Fibroblast of pulmonary artery (primary cell): ENCODE measurements around the gene C10orf90.

ENCODE experiments used
- DNase-seq: peaks from one replicate; pipeline ENCODE4 v3.0.0-alpha.2; 2010; ENCODE audit warnings: low read depth
- H3K4me3 ChIP-seq: replicated peaks from 2 replicates; pipeline ENCODE4 v1.5.1; 2011; ENCODE audit warnings: low read depth, mild to moderate bottlenecking, control low read depth, low read length, moderate library complexity
- TF ChIP-seq, protein P1 (sequence below): IDR thresholded peaks from 2 replicates; pipeline ENCODE4 v1.5.1; 2011; ENCODE audit warnings: mild to moderate bottlenecking, control low read depth, low read length, inconsistent platforms; ENCODE audit errors: missing control alignments

C10orf90 gene

DNA sequence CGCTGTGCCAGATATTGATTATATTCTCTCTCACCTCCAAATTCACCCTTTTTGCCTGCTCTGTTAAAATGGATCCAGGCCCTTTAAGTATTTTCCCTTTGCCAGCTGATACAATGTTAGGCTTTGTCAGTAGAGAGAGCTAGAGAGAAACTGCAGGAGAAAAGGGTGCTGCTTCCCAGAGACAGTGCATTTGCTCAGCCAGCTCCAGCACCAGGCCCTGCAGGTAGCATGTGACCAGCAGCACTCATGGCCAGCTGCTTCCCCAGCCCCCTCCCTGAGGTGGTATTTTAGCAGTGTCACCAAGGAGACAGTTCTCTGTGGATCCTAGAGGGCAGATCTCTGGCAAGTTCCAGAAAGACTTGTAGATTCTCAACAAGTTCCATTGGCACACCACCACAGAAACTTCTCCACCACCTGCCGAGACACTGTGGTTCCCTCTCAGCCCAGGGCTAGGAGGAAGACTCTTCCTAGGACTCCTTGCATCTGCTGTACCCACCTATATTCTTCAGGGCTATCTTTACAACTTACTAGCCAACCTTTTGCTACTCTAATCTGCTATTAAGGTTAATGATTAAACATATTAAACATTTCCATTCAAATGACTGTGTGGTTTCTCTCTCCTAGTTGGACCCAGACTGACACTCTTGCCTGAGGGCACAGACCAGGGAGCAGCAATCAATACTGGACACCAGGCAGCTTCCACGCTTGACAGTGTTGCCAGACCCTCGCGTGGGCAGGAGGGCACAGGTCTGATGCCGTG, 246.6 kb downstream of the C10orf90 start:
- H3K4me3 ChIP-seq, result no peak overlapping the region
- DNase-seq, result no peak
- TF ChIP-seq, protein P1, sequence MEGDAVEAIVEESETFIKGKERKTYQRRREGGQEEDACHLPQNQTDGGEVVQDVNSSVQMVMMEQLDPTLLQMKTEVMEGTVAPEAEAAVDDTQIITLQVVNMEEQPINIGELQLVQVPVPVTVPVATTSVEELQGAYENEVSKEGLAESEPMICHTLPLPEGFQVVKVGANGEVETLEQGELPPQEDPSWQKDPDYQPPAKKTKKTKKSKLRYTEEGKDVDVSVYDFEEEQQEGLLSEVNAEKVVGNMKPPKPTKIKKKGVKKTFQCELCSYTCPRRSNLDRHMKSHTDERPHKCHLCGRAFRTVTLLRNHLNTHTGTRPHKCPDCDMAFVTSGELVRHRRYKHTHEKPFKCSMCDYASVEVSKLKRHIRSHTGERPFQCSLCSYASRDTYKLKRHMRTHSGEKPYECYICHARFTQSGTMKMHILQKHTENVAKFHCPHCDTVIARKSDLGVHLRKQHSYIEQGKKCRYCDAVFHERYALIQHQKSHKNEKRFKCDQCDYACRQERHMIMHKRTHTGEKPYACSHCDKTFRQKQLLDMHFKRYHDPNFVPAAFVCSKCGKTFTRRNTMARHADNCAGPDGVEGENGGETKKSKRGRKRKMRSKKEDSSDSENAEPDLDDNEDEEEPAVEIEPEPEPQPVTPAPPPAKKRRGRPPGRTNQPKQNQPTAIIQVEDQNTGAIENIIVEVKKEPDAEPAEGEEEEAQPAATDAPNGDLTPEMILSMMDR, result no peak

DNA sequence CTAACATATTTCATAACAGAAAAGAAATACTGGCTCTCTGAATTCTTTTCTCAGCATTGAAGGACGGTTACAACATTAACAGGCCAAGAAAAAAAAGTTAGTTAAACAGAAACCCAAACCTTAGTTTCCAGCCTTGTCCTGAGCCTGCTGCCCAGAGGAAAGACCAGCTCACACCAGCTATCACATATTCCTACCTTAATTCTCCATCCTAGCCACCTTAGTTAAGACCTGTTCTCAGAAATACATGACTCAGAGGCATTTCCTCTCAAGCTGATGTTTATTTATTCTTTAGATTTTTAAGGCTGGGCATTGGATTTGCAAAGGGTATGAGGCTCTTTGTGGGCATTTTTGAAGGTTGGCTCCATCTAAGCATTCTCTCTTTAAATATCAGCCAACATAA, 247.9 kb downstream of the C10orf90 start:
- H3K4me3 ChIP-seq, result no peak overlapping the region
- TF ChIP-seq, protein P1, result no peak
- peak; percentile 16 for DNase-seq

DNA sequence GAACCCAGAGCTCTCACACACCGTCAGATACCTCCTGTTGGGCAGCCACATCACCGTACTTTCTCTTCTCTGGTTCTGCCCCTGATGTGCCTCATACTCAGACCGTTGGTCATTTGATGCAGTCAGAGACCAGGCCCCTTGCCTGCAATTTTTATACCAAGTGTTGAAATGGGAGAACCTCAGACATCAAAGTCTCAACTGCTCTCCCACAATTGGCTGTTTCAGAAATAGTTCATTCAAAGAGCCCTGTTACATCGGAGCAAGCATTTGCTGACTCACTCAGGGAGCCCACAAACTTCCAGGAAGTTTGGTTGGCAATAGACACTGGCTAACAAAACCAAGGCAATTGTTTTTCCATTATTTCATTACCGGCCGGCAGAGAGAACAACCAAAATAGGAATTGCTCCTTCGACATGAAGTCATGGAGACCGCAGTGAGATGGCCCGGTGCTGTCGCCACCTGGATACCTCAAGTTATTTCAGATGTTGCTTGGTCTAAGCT, 248.7 kb downstream of the C10orf90 start:
- DNase-seq, result peak; percentile 97
- no peak overlapping the region for H3K4me3 ChIP-seq
- TF ChIP-seq, protein P1, result no peak

DNA sequence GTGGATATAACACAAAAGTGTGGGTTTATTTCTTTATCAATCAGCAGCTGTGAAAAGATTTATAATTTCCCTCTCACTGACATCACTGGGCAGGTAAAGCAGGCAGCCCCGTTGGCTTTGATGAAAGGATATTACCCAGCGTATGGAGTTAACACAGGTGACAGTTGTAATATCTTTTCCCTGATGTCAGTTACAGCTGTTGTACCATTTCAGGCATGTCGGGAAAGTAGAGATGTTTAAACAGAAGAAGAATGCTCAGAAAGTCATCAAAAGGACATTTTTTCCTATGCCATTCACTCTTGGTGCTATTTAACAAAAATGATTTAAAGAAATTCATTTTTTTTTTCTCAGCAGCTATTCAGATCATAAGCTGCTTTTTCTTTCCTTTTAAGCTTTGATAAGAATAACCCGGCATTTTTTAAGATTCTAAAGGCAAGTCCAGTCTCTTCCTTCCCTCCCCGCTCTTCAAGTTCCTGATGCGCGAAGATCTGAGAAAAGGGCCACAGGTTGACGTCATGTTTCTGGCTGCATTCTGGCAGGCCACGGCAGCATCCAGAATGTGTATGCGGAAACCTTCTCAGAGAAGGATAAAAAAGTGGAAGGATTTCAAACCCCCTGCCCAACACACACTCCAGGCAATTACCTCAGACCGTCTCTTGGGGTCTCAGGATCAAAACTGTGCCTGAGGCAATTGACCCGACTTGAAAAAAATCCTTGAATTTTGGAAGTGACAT, 249.8 kb downstream of the C10orf90 start:
- DNase-seq, result peak; percentile 63
- no peak overlapping the region for H3K4me3 ChIP-seq
- TF ChIP-seq, protein P1, result no peak

DNA sequence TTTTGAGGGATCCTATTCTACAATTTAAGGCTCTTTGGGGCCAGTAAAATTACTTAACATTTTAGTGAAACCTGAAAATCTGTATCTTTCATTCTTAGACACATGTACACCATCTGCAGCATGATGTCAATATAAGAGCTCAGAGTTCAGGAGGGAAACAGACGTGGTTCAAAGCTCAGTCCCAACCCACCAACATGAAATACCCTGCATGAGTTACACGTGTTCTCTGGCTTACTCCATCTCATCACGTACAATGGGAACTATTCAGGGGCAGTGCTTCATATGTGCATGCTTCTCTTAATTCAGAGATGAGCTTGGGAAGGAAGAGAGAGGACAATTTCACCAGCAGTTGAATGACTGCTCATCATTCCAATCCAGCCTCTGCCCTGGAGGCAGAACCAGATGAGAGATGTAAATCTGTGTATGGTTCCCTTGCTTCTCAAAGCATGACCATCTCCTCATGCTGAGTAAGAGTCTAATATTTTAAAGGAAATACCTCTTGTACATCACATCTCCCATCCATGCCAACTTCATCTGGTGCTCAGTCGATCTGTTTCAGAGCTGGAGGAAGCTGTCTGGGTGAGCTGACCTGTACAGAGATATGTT, 253.2 kb downstream of the C10orf90 start:
- no peak for DNase-seq
- no peak overlapping the region for H3K4me3 ChIP-seq
- TF ChIP-seq, protein P1, result no peak

DNA sequence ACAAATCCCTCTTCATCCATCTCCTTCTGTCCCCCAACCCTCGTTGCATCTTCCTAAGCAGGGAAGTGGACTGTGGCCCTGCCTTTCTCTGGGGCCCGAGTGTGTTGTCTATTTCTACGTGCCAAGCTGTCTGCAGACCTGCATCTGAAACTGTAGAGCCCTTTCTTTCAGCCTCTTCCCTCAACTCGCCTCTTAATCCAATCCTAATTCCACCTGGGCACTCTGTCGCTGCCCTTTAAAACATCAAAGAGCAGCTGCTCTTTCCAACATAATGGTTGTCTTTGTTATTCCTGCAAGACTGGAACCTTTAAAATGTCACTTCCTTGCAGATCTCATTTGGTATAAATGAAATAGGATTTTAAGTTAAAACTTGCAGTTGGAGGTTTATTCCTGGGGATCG, 260.7 kb downstream of the C10orf90 start:
- DNase-seq, result no peak
- TF ChIP-seq, protein P1, result no peak
- no peak overlapping the region for H3K4me3 ChIP-seq
